Suprapubic skin (tissue), 4 donors: ENCODE data around the gene SYCE3. TPM values are rescaled to one million over a fixed set of nuclear protein-coding genes. Genes with fewer than 3 reads are reported as not detected.

ENCODE experiments used
- DNase-seq, 2 donors: peaks; one replicate each; pipeline ENCODE4 v3.0.0-alpha.2; 2019; ENCODE audit warnings: low spot score in 2 of 2
- H3K27ac ChIP-seq: fragments of 200-600 bp; sonication (generic); one replicate; pipeline ENCODE4 v1.5.1; 2019
- H3K27me3 ChIP-seq: fragments of 200-600 bp; sonication (generic); one replicate; pipeline ENCODE4 v1.5.1; 2019
- H3K36me3 ChIP-seq: fragments of 200-600 bp; sonication (generic); one replicate; pipeline ENCODE4 v1.5.1; 2019
- H3K4me1 ChIP-seq: fragments of 200-600 bp; sonication (generic); one replicate; pipeline ENCODE4 v1.5.1; 2019
- H3K4me3 ChIP-seq: fragments of 200-600 bp; sonication (generic); one replicate; pipeline ENCODE4 v1.5.1; 2019; ENCODE audit warnings: mild to moderate bottlenecking
- H3K9me3 ChIP-seq: fragments of 200-600 bp; sonication (generic); one replicate; pipeline ENCODE4 v1.5.1; 2019
- EP300 ChIP-seq: sonication (generic); formaldehyde crosslinking; IDR thresholded peaks from one replicate; pipeline ENCODE4 v1.6.1; 2017; ENCODE audit warnings: antibody characterized with exemption
- POLR2A ChIP-seq, 2 donors: fragments of 450-650 bp; IDR thresholded peaks; one replicate each; pipeline ENCODE4 v1.6.1; 2017; ENCODE audit warnings: antibody characterized with exemption in 2 of 2, mild to moderate bottlenecking in 2 of 2, moderate library complexity in 2 of 2
- POLR2AphosphoS5 ChIP-seq, 3 donors: sonication (generic); formaldehyde crosslinking; IDR thresholded peaks; one replicate each; pipeline ENCODE4 v1.6.1; 2017; ENCODE audit warnings: antibody characterized with exemption in 3 of 3
- WGBS: methylation state at CpG from one replicate; pipeline ENCODE4 v1.1.5; 2018; 5-methylcytosine and 5-hydroxymethylcytosine counted together
- total RNA-seq, 4 donors: library from RNA; depleted of rRNA; stranded (reverse); fragments of >200 nt; gene quantifications; one replicate each; pipeline ENCODE4 v1.1.0, GENCODE V29; 2016
- TF ChIP-seq, protein P1 (sequence below), 2 donors: fragments of 200-600 bp in 1 of 2; fragments of 450-650 bp in 1 of 2; sonication (generic) in 1 of 2; IDR thresholded peaks; one replicate each; pipeline ENCODE4 v1.5.1; 2016 to 2019; ENCODE audit warnings: antibody characterized with exemption in 2 of 2, mild to moderate bottlenecking in 1 of 2, moderate library complexity in 1 of 2

SYCE3 gene
- total RNA-seq, 4 donors from 2014 or later: not detected

GRCh38 chr22:50528682-50529415, 33.9 kb downstream of the SYCE3 start:
- Histone ChIP-seq H3K27me3 (no peaks in the 10 kb centered on the region), H3K9me3 (no peaks in the 10 kb centered on the region), H3K27ac (peak overlapping the region; percentile 93), H3K36me3 (peaks cover 4% of the 10 kb centered on the region), H3K4me3 (peak overlapping the region; percentile 81), H3K4me1 (peaks cover 82% of the 10 kb centered on the region)
- TF ChIP-seq EP300 (no peak), POLR2A (IDR thresholded peaks at IDR 0.05) (no peak), POLR2AphosphoS5 (IDR thresholded peaks at IDR 0.05) (no peak)
- TF ChIP-seq, protein P1, sequence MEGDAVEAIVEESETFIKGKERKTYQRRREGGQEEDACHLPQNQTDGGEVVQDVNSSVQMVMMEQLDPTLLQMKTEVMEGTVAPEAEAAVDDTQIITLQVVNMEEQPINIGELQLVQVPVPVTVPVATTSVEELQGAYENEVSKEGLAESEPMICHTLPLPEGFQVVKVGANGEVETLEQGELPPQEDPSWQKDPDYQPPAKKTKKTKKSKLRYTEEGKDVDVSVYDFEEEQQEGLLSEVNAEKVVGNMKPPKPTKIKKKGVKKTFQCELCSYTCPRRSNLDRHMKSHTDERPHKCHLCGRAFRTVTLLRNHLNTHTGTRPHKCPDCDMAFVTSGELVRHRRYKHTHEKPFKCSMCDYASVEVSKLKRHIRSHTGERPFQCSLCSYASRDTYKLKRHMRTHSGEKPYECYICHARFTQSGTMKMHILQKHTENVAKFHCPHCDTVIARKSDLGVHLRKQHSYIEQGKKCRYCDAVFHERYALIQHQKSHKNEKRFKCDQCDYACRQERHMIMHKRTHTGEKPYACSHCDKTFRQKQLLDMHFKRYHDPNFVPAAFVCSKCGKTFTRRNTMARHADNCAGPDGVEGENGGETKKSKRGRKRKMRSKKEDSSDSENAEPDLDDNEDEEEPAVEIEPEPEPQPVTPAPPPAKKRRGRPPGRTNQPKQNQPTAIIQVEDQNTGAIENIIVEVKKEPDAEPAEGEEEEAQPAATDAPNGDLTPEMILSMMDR (IDR thresholded peaks at IDR 0.05): no peak
- 77% methylated on average over 8 of the region's 15 CpGs for WGBS
- peak in 1 of 2 donors; percentile 80 for DNase-seq

DNA sequence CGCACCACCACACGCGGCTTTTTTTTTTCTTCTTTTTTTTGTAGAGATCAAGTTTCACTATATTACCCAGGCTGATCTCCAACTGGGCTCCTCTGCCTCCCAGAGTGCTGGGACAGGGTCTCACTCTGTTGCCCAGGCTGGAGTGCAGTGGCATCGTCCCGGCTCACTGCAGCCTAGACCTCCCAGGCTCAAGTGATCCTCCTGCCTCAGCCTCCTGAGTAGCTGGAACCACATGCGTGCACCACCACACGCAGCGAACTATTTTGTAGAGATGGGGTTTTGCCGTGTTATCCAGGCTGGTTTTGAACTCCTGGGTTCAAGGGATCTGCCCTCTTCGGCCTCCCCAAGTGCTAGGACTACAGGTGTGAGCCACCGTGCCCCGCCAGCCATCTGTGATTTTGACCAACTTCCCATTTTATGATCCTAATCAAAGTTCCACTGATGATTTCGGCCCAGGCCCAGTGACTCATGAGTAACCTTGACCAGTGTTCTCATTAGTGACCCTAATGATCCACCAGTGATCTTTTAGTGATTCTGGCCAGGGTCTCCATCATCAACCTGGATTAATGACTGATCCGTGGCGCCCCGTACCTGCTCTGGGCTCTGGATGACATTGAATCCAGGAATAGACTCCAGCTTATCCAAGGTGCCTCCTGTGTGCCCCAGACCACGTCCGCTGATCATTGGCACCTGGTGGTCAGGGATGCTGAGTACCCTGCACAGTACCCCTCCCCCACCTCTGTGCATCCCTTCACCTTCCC, 34.6 kb downstream of the SYCE3 start:
- TF ChIP-seq POLR2A (IDR thresholded peaks at IDR 0.05): no peak
- TF ChIP-seq, protein P1 (IDR thresholded peaks at IDR 0.05): no peak
- no peaks in the 10 kb centered on the region for H3K27me3 ChIP-seq

DNA sequence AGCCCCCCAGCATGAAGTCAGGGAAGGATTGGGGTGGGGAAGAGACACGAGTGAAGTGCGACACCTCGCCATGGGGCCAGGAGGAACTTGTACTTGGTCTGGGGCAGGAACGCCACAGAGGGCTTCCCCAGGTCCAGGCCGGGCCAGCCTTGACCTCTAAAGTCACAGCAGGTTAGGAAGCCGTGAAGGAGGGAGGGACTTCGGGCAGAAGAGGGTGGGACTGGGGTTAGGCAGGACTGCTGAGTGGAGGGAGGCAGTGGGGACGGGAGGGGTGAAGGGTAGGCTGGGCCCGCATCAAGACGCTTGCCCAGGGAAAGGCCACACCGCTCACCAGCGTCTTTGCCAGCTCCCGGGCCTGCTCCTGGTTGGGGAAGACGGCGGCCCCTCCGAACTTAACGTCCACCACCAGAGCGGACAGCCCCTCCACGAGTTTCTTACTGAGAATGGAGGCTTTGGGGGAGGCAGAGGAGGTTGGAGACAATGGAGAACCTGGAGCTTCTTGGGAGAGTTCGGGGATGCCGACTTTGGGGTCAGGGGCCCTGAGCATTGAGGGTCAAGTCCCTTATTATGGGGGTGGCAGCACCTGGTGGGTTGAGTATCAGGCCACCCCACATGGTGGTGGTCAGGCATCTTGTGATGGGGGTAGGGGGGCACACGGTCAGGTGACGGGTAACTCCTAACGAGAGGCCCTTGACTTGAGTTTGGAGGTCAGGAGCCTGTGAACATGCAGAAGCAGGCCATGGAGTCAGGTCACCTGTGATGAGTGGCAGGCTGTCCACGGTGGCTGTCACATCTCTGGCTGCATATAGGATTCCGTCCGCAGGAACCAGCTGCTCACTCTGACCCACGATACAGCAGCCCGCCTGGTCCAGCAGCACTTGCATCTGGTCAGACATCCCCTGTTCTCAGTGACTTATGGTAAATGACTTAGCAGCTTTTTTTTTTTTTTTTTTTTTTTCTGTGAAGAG, 35.6 kb downstream of the SYCE3 start:
- DNase-seq: no peak

More for the DNA sequence above, 34.6 kb downstream of the SYCE3 start:
- H3K27ac ChIP-seq: no peak overlapping the region
- WGBS: 93% methylated on average over 18 of the region's 18 CpGs
- H3K36me3 ChIP-seq: peaks cover 11% of the 10 kb centered on the region
- DNase-seq: no peak
- no peak overlapping the region for H3K4me3 ChIP-seq
- H3K4me1 ChIP-seq: peaks cover 80% of the 10 kb centered on the region
- no peaks in the 10 kb centered on the region for H3K9me3 ChIP-seq

GRCh38 chr22:50526108-50526833, 36.4 kb downstream of the SYCE3 start:
- Histone ChIP-seq H3K27me3 (no peaks in the 10 kb centered on the region), H3K27ac (peak overlapping the region; percentile 96), H3K4me3 (peak overlapping the region; percentile 91), H3K36me3 (peaks cover 28% of the 10 kb centered on the region), H3K9me3 (no peaks in the 10 kb centered on the region), H3K4me1 (peaks cover 63% of the 10 kb centered on the region)
- TF ChIP-seq POLR2A (IDR thresholded peaks at IDR 0.05) (peak in 1 of 2 donors; percentile 20), POLR2AphosphoS5 (IDR thresholded peaks at IDR 0.05) (no peak), EP300 (no peak)
- TF ChIP-seq, protein P1 (IDR thresholded peaks at IDR 0.05): peak; percentile 32 to 81
- under 1% methylated on average over 14 of the region's 77 CpGs for WGBS
- peak in 1 of 2 donors; percentile 92 for DNase-seq

More for the DNA sequence above, 35.6 kb downstream of the SYCE3 start:
- H3K36me3 ChIP-seq: peaks cover 21% of the 10 kb centered on the region
- peak overlapping the region; percentile 91 for H3K4me3 ChIP-seq
- 43% methylated on average over 28 of the region's 29 CpGs for WGBS
- H3K27ac ChIP-seq: peak overlapping the region; percentile 96
- peaks cover 71% of the 10 kb centered on the region for H3K4me1 ChIP-seq
- H3K27me3 ChIP-seq: no peaks in the 10 kb centered on the region
- no peak for TF ChIP-seq EP300
- TF ChIP-seq, protein P1 (IDR thresholded peaks at IDR 0.05): no peak
- no peak for TF ChIP-seq POLR2AphosphoS5 (IDR thresholded peaks at IDR 0.05)
- no peak for TF ChIP-seq POLR2A (IDR thresholded peaks at IDR 0.05)
- H3K9me3 ChIP-seq: no peaks in the 10 kb centered on the region
